ENCODE measurements around the gene SDR42E1. TPM values are rescaled to one million over a fixed set of nuclear protein-coding genes. Genes with fewer than 3 reads are reported as not detected.

SDR42E1 gene
- total and polyA plus RNA-seq, 9 of the 15 experiments (the other 6 are each of a cell fraction or from before 2014, with no cell fraction given): 0.13 to 1.3 (median 0.42) TPM

GRCh38 chr16:81964808-81965207, 46.5 kb downstream of the SDR42E1 start:
- Histone ChIP-seq H3K4me3 (no peak overlapping the region), H3K9ac (ENCODE audit: insufficient read depth in 1 of 2, low read depth in 2 of 2, low read length in 2 of 2) (no peak overlapping the region), H3K4me1 (replicated peaks in 1 of 2; ENCODE audit: control insufficient read depth in 2 of 2, insufficient read depth in 2 of 2, low read length in 2 of 2) (no peaks in the 10 kb centered on the region), H3K9me3 (replicated peaks; ENCODE audit: control insufficient read depth, insufficient read depth, low read depth, low read length) (no peaks in the 10 kb centered on the region), H3K9me1 (ENCODE audit: control insufficient read depth, insufficient read depth, low read length) (no peaks in the 10 kb centered on the region), H3K79me2 (ENCODE audit: control insufficient read depth, insufficient read depth, low read length) (no peaks in the 10 kb centered on the region), H3K27me3 (ENCODE audit: control insufficient read depth in 2 of 2, insufficient read depth in 2 of 2, low read length in 2 of 2) (peaks cover 5 to 14% of the 10 kb centered on the region in 2 experiments; a peak in 3 of 5 replicates), H3K27ac (ENCODE audit: extremely low read depth, low read depth, low read length) (no peak overlapping the region), H3K36me3 (ENCODE audit: control insufficient read depth, insufficient read depth, low read length) (no peaks in the 10 kb centered on the region), H2AFZ (ENCODE audit: low read depth, low read length) (no peak overlapping the region; the same call in 1 of the 2 replicates), H3K4me2 (ENCODE audit: insufficient read depth, low read length) (no peak overlapping the region), H4K20me1 (replicated peaks; ENCODE audit: control insufficient read depth, insufficient read depth, low read length) (0 out of 2 replicates have a peak, but pooled peaks cover 4% of the 10 kb centered on the region)
- WGBS (ENCODE audit: insufficient coverage, low coverage, missing lambda C conversion rate): under 1% methylated on average over 6 of the region's 6 CpGs
- BruUV-seq (replicated peaks): no TSS peak
- ChIA-PET CTCF (ENCODE audit: low intra/inter-chr PET ratio) (no interaction called here), POLR2A (no interaction called here)
- in situ Hi-C loops (cut with MboI): no loop called here
- DNase-seq (ENCODE audit: extremely low read depth in 1 of 4, low spot score in 3 of 4): no peak
- intact Hi-C loops (cut with micrococcal nuclease): no loop called here
- no peak for FAIRE-seq
- no peak for ATAC-seq
- TF ChIP-seq HOMEZ (CRISPR knock-in tag; IDR thresholded peaks at IDR 0.05) (no peak), ZNF253 (CRISPR knock-in tag; conservative IDR thresholded peaks at IDR 0.05) (no peak), SNIP1 (IDR thresholded peaks at IDR 0.05; ENCODE audit: low read depth) (no peak), ATF1 (CRISPR knock-in tag; IDR thresholded peaks at IDR 0.05) (no peak), ATF1 (tag; IDR thresholded peaks at IDR 0.05) (no peak), SRSF9 (IDR thresholded peaks at IDR 0.05; ENCODE audit: borderline replicate concordance, low read depth, low read length) (no peak), HBP1 (CRISPR knock-in tag; IDR thresholded peaks at IDR 0.05) (no peak), ZNF444 (CRISPR knock-in tag; IDR thresholded peaks at IDR 0.05) (no peak), ZNF764 (CRISPR knock-in tag; IDR thresholded peaks at IDR 0.05; ENCODE audit: low read depth) (no peak), MITF (IDR thresholded peaks at IDR 0.05) (no peak), NR3C1 (CRISPR knock-in tag; IDR thresholded peaks at IDR 0.05) (no peak)
